SU-DHL-6 (cell line): ENCODE results near the gene ZFHX3.

Experiments used
- H2AFZ ChIP-seq: fragments of 200-600 bp; sonication (generic); 2 replicates; pipeline ENCODE4 v1.6.1; 2014; ENCODE audit warnings: low read depth, mild to moderate bottlenecking, moderate library complexity, mixed read lengths, antibody characterized with exemption, low read length; ENCODE audit not compliant: severe bottlenecking
- H3F3A ChIP-seq: fragments of 200-600 bp; shearing (Covaris generic); 2 replicates; pipeline ENCODE4 v1.6.0; 2016; ENCODE audit warnings: antibody characterized with exemption, mild to moderate bottlenecking; ENCODE audit not compliant: insufficient read depth
- H3K27ac ChIP-seq: fragments of 200-600 bp; sonication (generic); 2 replicates; pipeline ENCODE4 v1.5.1; 2016; ENCODE audit warnings: low read depth, mild to moderate bottlenecking, low read length, moderate library complexity, mixed read lengths
- H3K27me3 ChIP-seq: fragments of 200-600 bp; sonication (generic), shearing (Covaris generic); 2 replicates; pipeline ENCODE4 v1.6.0; 2014; ENCODE audit warnings: mild to moderate bottlenecking, low read length
- H3K36me3 ChIP-seq: fragments of 200-600 bp; sonication (generic); 2 replicates; pipeline ENCODE4 v1.6.1; 2014; ENCODE audit warnings: mild to moderate bottlenecking, low read length, mixed read lengths
- H3K4me2 ChIP-seq: fragments of 300-600, 200-600 bp; shearing (Covaris generic), sonication (generic); 2 replicates; pipeline ENCODE4 v1.6.0; 2014; ENCODE audit warnings: low read length, low read depth, mild to moderate bottlenecking; ENCODE audit not compliant: poor library complexity, severe bottlenecking
- H3K4me3 ChIP-seq: fragments of 200-600 bp; sonication (generic); 2 replicates; pipeline ENCODE4 v1.5.1; 2014; ENCODE audit warnings: antibody characterized with exemption, low read length, mild to moderate bottlenecking, mixed read lengths; ENCODE audit not compliant: insufficient read depth, poor library complexity, severe bottlenecking
- H3K79me2 ChIP-seq: fragments of 200-600 bp; sonication (generic); 2 replicates; pipeline ENCODE4 v1.6.1; 2014; ENCODE audit warnings: mild to moderate bottlenecking, low read length, moderate library complexity; ENCODE audit not compliant: insufficient read depth
- H3K9ac ChIP-seq: fragments of 200-600 bp; sonication (generic); 2 replicates; pipeline ENCODE4 v1.7.0; 2014; ENCODE audit warnings: mild to moderate bottlenecking, low read length
- H3K9me2 ChIP-seq: fragments of 200-600 bp; sonication (generic); replicated peaks from 2 replicates; pipeline ENCODE4 v1.6.1; 2014; ENCODE audit warnings: low read length; ENCODE audit not compliant: insufficient read depth
- H3K9me3 ChIP-seq: fragments of 200-600 bp; sonication (generic); 2 replicates; pipeline ENCODE4 v1.6.1; 2014; ENCODE audit warnings: low read length, mixed read lengths; ENCODE audit not compliant: insufficient read depth
- H4K20me1 ChIP-seq: fragments of 200-600 bp; sonication (generic); 2 replicates; pipeline ENCODE4 v1.6.1; 2014; ENCODE audit warnings: low read depth, mild to moderate bottlenecking, antibody characterized with exemption, low read length, moderate library complexity, mixed read lengths
- CTCF ChIP-seq: fragments of 200-600 bp; sonication (generic); IDR thresholded peaks from one replicate; pipeline ENCODE4 v1.5.1; 2017; ENCODE audit warnings: antibody characterized with exemption, mild to moderate bottlenecking, low read length, moderate library complexity; ENCODE audit not compliant: insufficient read depth, poor library complexity, severe bottlenecking
- EZH2phosphoT487 ChIP-seq: fragments of 200-600 bp; sonication (generic), shearing (Covaris generic); conservative IDR thresholded peaks from 2 replicates; pipeline ENCODE4 v1.6.1; 2018; ENCODE audit warnings: mild to moderate bottlenecking, antibody characterized with exemption, low read length, moderate library complexity, mixed read lengths

Gene ZFHX3

GRCh38 chr16:72985995-72986394 is 61.9 kb downstream of the ZFHX3 start:
- Histone ChIP-seq H3K4me3 (no peak overlapping the region), H3K36me3 (no peaks in the 10 kb centered on the region), H3K4me2 (no peak overlapping the region), H3K9me2 (no peaks in the 10 kb centered on the region), H2AFZ (no peak overlapping the region), H3K9me3 (no peaks in the 10 kb centered on the region), H3F3A (no peaks in the 10 kb centered on the region), H3K9ac (no peak overlapping the region), H3K27me3 (no peaks in the 10 kb centered on the region), H3K27ac (no peak overlapping the region), H3K79me2 (no peaks in the 10 kb centered on the region), H4K20me1 (no peaks in the 10 kb centered on the region)
- TF ChIP-seq CTCF: no peak
- TF ChIP-seq EZH2phosphoT487: no peak

- no peaks in the 10 kb centered on the region for H3K9me2 ChIP-seq
- no peaks in the 10 kb centered on the region for H3F3A ChIP-seq
- H2AFZ ChIP-seq: no peak overlapping the region
- no peaks in the 10 kb centered on the region for H3K36me3 ChIP-seq
- H4K20me1 ChIP-seq: no peaks in the 10 kb centered on the region
- H3K79me2 ChIP-seq: no peaks in the 10 kb centered on the region
- H3K4me2 ChIP-seq: no peak overlapping the region
- no peaks in the 10 kb centered on the region for H3K9me3 ChIP-seq
- no peak for TF ChIP-seq EZH2phosphoT487
- no peak for TF ChIP-seq CTCF
- H3K27ac ChIP-seq: no peak overlapping the region
- no peak overlapping the region for H3K9ac ChIP-seq
- no peaks in the 10 kb centered on the region for H3K27me3 ChIP-seq
- H3K4me3 ChIP-seq: no peak overlapping the region
These were observed 62.6 kb downstream of the ZFHX3 start for GRCh38 chr16:72985148-72985941.

GRCh38 chr16:72983728-72984350 is 64.1 kb downstream of the ZFHX3 start:
- Histone ChIP-seq H3K9me3 (no peaks in the 10 kb centered on the region), H3K4me2 (no peak overlapping the region), H3F3A (no peaks in the 10 kb centered on the region), H3K36me3 (no peaks in the 10 kb centered on the region), H3K4me3 (no peak overlapping the region), H3K9ac (no peak overlapping the region), H4K20me1 (no peaks in the 10 kb centered on the region), H3K27ac (no peak overlapping the region), H2AFZ (no peak overlapping the region), H3K79me2 (no peaks in the 10 kb centered on the region), H3K9me2 (no peaks in the 10 kb centered on the region), H3K27me3 (no peaks in the 10 kb centered on the region)
- TF ChIP-seq EZH2phosphoT487 (no peak), CTCF (no peak)
